Body of pancreas (tissue), 4 donors: ENCODE results near the gene SLC7A6OS.

Source experiments
- POLR2A ChIP-seq, 3 donors: fragments of 450-650 bp; IDR thresholded peaks; one replicate each; pipeline ENCODE4 v1.6.1; 2016; ENCODE audit warnings: antibody characterized with exemption in 3 of 3, mild to moderate bottlenecking in 2 of 3
- TF ChIP-seq, protein P1 (sequence below), 7 experiments: fragments of 450-650 bp in 4 of 7; fragments of 200-600 bp in 3 of 7; sonication (generic) in 3 of 7; IDR thresholded peaks; one replicate each; pipeline ENCODE4 v1.5.1; 2016 to 2019; ENCODE audit warnings: antibody characterized with exemption in 7 of 7

DNA sequence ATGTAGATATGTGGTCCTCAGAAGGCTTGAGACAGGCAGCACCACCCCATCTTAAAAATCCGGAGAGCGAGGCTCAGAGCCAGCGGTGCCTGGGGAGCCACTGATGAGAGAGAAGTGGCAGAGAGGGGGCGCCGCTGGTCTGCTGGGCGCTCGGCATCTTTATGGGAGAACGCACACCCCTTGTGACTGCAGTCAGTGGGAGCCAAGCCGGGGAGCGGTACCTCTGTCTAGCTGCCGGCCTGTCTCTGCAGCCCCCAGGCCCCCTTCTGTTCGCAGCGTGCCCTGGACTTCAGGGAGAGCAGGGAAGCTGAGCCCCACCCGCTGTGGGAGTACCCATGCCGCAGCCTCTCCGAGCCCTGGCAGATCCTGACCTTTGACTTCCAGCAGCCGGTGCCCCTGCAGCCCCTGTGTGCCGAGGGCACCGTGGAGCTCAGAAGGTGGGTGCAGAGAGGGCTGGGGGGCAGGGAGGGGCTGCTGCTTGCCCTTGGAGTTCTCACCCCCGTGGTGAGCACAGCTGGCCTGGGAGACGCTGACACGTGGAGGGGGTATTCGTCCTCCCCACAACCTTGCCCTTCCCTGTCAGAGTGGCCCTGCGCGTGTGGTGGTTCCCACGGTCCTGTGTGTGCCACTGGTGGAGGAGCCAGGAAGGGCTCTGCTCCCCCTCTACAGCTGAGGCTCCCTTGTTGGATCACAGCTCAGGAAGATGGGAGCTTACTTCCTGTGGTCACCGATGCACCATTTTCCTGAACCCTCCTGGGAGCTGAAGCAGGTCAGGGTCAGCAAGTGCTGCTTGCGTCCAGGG, 44.9 kb upstream of the SLC7A6OS start:
- TF ChIP-seq, protein P1, sequence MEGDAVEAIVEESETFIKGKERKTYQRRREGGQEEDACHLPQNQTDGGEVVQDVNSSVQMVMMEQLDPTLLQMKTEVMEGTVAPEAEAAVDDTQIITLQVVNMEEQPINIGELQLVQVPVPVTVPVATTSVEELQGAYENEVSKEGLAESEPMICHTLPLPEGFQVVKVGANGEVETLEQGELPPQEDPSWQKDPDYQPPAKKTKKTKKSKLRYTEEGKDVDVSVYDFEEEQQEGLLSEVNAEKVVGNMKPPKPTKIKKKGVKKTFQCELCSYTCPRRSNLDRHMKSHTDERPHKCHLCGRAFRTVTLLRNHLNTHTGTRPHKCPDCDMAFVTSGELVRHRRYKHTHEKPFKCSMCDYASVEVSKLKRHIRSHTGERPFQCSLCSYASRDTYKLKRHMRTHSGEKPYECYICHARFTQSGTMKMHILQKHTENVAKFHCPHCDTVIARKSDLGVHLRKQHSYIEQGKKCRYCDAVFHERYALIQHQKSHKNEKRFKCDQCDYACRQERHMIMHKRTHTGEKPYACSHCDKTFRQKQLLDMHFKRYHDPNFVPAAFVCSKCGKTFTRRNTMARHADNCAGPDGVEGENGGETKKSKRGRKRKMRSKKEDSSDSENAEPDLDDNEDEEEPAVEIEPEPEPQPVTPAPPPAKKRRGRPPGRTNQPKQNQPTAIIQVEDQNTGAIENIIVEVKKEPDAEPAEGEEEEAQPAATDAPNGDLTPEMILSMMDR (IDR thresholded peaks at IDR 0.05), result no peak
- TF ChIP-seq POLR2A (IDR thresholded peaks at IDR 0.05), result no peak
